GM12891 (cell line): ENCODE data around the gene DESI2.

Source experiments
- PAX5 ChIP-seq: IDR thresholded peaks from 2 replicates; pipeline ENCODE4 v1.6.1; 2011; ENCODE audit warnings: low read length, moderate library complexity, mild to moderate bottlenecking; ENCODE audit not compliant: insufficient read depth, severe bottlenecking
- POLR2A ChIP-seq: IDR thresholded peaks from 2 replicates; pipeline ENCODE4 v1.6.1; 2011; ENCODE audit warnings: low read depth, low read length, control low read depth
- POLR2AphosphoS5 ChIP-seq: IDR thresholded peaks from 2 replicates; pipeline ENCODE4 v1.6.1; 2011; ENCODE audit warnings: low read depth, low read length, control low read depth
- POU2F2 ChIP-seq: IDR thresholded peaks from 2 replicates; pipeline ENCODE4 v1.6.1; 2011; ENCODE audit warnings: low read depth, mild to moderate bottlenecking, control low read depth, low read length, moderate library complexity
- SPI1 ChIP-seq: IDR thresholded peaks from 2 replicates; pipeline ENCODE4 v1.6.1; 2011; ENCODE audit warnings: low read depth, low read length, control low read depth
- TAF1 ChIP-seq: IDR thresholded peaks from 2 replicates; pipeline ENCODE4 v1.6.1; 2011; ENCODE audit warnings: low read depth, low read length, control low read depth

- TF ChIP-seq TAF1 (no peak), SPI1 (no peak), POLR2A (no peak), POLR2AphosphoS5 (no peak), POU2F2 (no peak), PAX5 (no peak)
These were observed 49.4 kb upstream of the DESI2 start for GRCh38 chr1:244603498-244603897.
